Hepatocyte (in vitro differentiated cells): ENCODE data around the gene ASXL3. TPM values are rescaled to one million over a fixed set of nuclear protein-coding genes. Genes with fewer than 3 reads are reported as not detected.

ENCODE experiments used
- DNase-seq: peaks from one replicate; pipeline ENCODE4 v3.0.0-alpha.2; 2016; ENCODE audit warnings: low spot score
- H2AFZ ChIP-seq: fragments of 200-600 bp; sonication (generic); 2 replicates; pipeline ENCODE4 v1.6.0; 2016; ENCODE audit warnings: antibody characterized with exemption, mild to moderate bottlenecking
- H3K27ac ChIP-seq: fragments of 200-600 bp; sonication (generic); 2 replicates; pipeline ENCODE4 v1.5.1; 2016; ENCODE audit warnings: mild to moderate bottlenecking
- H3K27me3 ChIP-seq: fragments of 200-600 bp; sonication (generic); 2 replicates; pipeline ENCODE4 v1.6.1; 2016
- H3K36me3 ChIP-seq: fragments of 200-600 bp; sonication (generic); replicated peaks from 2 replicates; pipeline ENCODE4 v1.5.1; 2016; ENCODE audit warnings: low read depth; ENCODE audit not compliant: insufficient read depth
- H3K4me1 ChIP-seq: fragments of 200-600 bp; sonication (generic); 2 replicates; pipeline ENCODE4 v1.5.1; 2016; ENCODE audit warnings: mild to moderate bottlenecking, moderate library complexity; ENCODE audit not compliant: insufficient read depth
- H3K4me2 ChIP-seq: fragments of 200-600 bp; sonication (generic); 2 replicates; pipeline ENCODE4 v1.6.0; 2016
- H3K4me3 ChIP-seq: fragments of 200-600 bp; sonication (generic); 2 replicates; pipeline ENCODE4 v1.5.1; 2016; ENCODE audit warnings: mild to moderate bottlenecking
- H3K79me2 ChIP-seq: fragments of 200-600 bp; sonication (generic); 2 replicates; pipeline ENCODE4 v1.6.0; 2017; ENCODE audit warnings: mild to moderate bottlenecking
- H3K9me2 ChIP-seq: fragments of 200-600 bp; sonication (generic); replicated peaks from 2 replicates; pipeline ENCODE4 v1.6.0; 2017; ENCODE audit warnings: mild to moderate bottlenecking; ENCODE audit not compliant: insufficient read depth
- H3K9me3 ChIP-seq: fragments of 200-600 bp; sonication (generic); 2 replicates; pipeline ENCODE4 v1.5.1; 2016; ENCODE audit warnings: low read depth, mild to moderate bottlenecking
- H4K20me1 ChIP-seq: fragments of 200-600 bp; sonication (generic); 2 replicates; pipeline ENCODE4 v1.6.0; 2016; ENCODE audit warnings: mild to moderate bottlenecking; ENCODE audit not compliant: insufficient read depth, poor library complexity, severe bottlenecking
- EZH2 ChIP-seq: fragments of 200-600 bp; sonication (generic); IDR thresholded peaks from 2 replicates; pipeline ENCODE4 v1.6.1; 2016; ENCODE audit warnings: antibody characterized with exemption, mild to moderate bottlenecking, borderline replicate concordance
- EZH2phosphoT487 ChIP-seq: fragments of 200-600 bp; sonication (generic); IDR thresholded peaks from one replicate; pipeline ENCODE4 v1.6.1; 2018; ENCODE audit warnings: antibody characterized with exemption, mild to moderate bottlenecking, low read depth, moderate library complexity; ENCODE audit not compliant: unreplicated experiment, severe bottlenecking
- WGBS: methylation state at CpG from one replicate; pipeline ENCODE4 v1.1.6; 2016; ENCODE audit warnings: low lambda C conversion rate; ENCODE audit errors: missing lambda C conversion rate; 5-methylcytosine and 5-hydroxymethylcytosine counted together
- polyA plus RNA-seq: library from polyadenylated mRNA; unstranded; fragments of >200 nt; fragmentation: Nextera tagmentation; extraction: Ambion mirVana; gene quantifications from 2 replicates; pipeline ENCODE4 v1.2.1, GENCODE V29; 2016
- total RNA-seq: library from RNA; depleted of rRNA; stranded (reverse); fragments of >200 nt; gene quantifications from 2 replicates; pipeline ENCODE4 v1.2.3, GENCODE V29; 2014
- TF ChIP-seq, protein P1 (sequence below): fragments of 200-600 bp; sonication (generic); IDR thresholded peaks from 2 replicates; pipeline ENCODE4 v1.5.1; 2016; ENCODE audit warnings: antibody characterized with exemption, mild to moderate bottlenecking; ENCODE audit not compliant: poor library complexity

ASXL3 gene
- total and polyA plus RNA-seq, 2 experiments from 2014 or later, result 1.4 to 8.7 TPM

- no peaks in the 10 kb centered on the region for H3K79me2 ChIP-seq
- no peaks in the 10 kb centered on the region for H4K20me1 ChIP-seq
- H3K4me1 ChIP-seq, result no peaks in the 10 kb centered on the region
- no peaks in the 10 kb centered on the region for H3K36me3 ChIP-seq
- no peak for TF ChIP-seq EZH2phosphoT487
- TF ChIP-seq, protein P1, sequence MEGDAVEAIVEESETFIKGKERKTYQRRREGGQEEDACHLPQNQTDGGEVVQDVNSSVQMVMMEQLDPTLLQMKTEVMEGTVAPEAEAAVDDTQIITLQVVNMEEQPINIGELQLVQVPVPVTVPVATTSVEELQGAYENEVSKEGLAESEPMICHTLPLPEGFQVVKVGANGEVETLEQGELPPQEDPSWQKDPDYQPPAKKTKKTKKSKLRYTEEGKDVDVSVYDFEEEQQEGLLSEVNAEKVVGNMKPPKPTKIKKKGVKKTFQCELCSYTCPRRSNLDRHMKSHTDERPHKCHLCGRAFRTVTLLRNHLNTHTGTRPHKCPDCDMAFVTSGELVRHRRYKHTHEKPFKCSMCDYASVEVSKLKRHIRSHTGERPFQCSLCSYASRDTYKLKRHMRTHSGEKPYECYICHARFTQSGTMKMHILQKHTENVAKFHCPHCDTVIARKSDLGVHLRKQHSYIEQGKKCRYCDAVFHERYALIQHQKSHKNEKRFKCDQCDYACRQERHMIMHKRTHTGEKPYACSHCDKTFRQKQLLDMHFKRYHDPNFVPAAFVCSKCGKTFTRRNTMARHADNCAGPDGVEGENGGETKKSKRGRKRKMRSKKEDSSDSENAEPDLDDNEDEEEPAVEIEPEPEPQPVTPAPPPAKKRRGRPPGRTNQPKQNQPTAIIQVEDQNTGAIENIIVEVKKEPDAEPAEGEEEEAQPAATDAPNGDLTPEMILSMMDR, result no peak
- TF ChIP-seq EZH2, result no peak
- no peak overlapping the region for H2AFZ ChIP-seq
- H3K9me2 ChIP-seq, result no peaks in the 10 kb centered on the region
- no peaks in the 10 kb centered on the region for H3K9me3 ChIP-seq
- 100% methylated on average over 1 of the region's 1 CpG for WGBS
- H3K4me3 ChIP-seq, result no peak overlapping the region
- no peak overlapping the region for H3K27ac ChIP-seq
- no peak for DNase-seq
- H3K27me3 ChIP-seq, result no peaks in the 10 kb centered on the region
- no peak overlapping the region for H3K4me2 ChIP-seq
Measured at GRCh38 chr18:33647365-33647764, 69.3 kb downstream of the ASXL3 start.

DNA sequence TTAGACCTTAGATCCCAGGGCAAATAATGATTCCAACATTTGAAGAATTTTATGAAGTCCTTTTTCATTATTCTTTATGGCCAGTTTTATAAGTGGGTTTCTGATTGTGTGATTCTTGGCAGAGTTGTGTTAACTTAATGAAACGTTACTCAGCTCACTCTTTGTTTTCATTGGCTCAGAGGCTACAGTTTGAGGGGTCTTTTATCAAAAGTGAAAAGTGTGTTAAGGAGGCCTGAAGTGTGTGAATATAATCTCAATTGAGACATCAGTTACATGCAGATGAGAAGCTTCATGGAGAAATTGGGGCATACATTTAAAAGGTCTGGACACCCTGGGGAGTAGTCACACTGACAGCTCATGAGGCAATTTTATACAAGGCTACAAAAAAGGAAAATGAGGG lies 74.6 kb downstream of the ASXL3 start:
- Histone ChIP-seq H3K36me3 (no peaks in the 10 kb centered on the region), H3K9me3 (no peaks in the 10 kb centered on the region), H3K79me2 (no peaks in the 10 kb centered on the region), H4K20me1 (no peaks in the 10 kb centered on the region), H3K27ac (no peak overlapping the region), H3K4me1 (no peaks in the 10 kb centered on the region), H3K4me2 (no peak overlapping the region), H3K9me2 (no peaks in the 10 kb centered on the region), H3K27me3 (no peaks in the 10 kb centered on the region), H3K4me3 (no peak overlapping the region), H2AFZ (no peak overlapping the region)
- DNase-seq, result no peak
- TF ChIP-seq, protein P1, result no peak
- TF ChIP-seq EZH2phosphoT487 (no peak), EZH2 (no peak)
- WGBS, result 68% methylated on average over 1 of the region's 1 CpG

GRCh38 chr18:33653231-33653630 lies 75.2 kb downstream of the ASXL3 start:
- Histone ChIP-seq H3K36me3 (no peaks in the 10 kb centered on the region), H2AFZ (no peak overlapping the region), H3K4me1 (no peaks in the 10 kb centered on the region), H3K79me2 (no peaks in the 10 kb centered on the region), H3K27me3 (no peaks in the 10 kb centered on the region), H3K27ac (no peak overlapping the region), H3K4me3 (no peak overlapping the region), H4K20me1 (no peaks in the 10 kb centered on the region), H3K4me2 (no peak overlapping the region), H3K9me3 (no peaks in the 10 kb centered on the region), H3K9me2 (no peaks in the 10 kb centered on the region)
- DNase-seq, result no peak
- TF ChIP-seq, protein P1, result no peak
- TF ChIP-seq EZH2 (no peak), EZH2phosphoT487 (no peak)
- WGBS, result 93% methylated on average over 3 of the region's 3 CpGs

GRCh38 chr18:33656889-33657448 lies 79.0 kb downstream of the ASXL3 start:
- WGBS, result 78% methylated on average over 2 of the region's 2 CpGs
- H3K79me2 ChIP-seq, result no peaks in the 10 kb centered on the region
- H3K9me2 ChIP-seq, result no peaks in the 10 kb centered on the region
- H2AFZ ChIP-seq, result no peak overlapping the region
- H3K9me3 ChIP-seq, result no peaks in the 10 kb centered on the region
- H3K36me3 ChIP-seq, result no peaks in the 10 kb centered on the region
- no peaks in the 10 kb centered on the region for H3K27me3 ChIP-seq
- H3K4me3 ChIP-seq, result no peak overlapping the region
- no peaks in the 10 kb centered on the region for H4K20me1 ChIP-seq
- DNase-seq, result no peak
- H3K4me1 ChIP-seq, result no peaks in the 10 kb centered on the region
- H3K4me2 ChIP-seq, result no peak overlapping the region
- H3K27ac ChIP-seq, result no peak overlapping the region
- TF ChIP-seq, protein P1, result no peak
- no peak for TF ChIP-seq EZH2phosphoT487
- no peak for TF ChIP-seq EZH2
